A549 (cell line): ENCODE data around the gene MS4A6A. TPM values are rescaled to one million over a fixed set of nuclear protein-coding genes. Genes with fewer than 3 reads are reported as not detected.

Experiments
- polyA plus RNA-seq, 4 experiments: library from polyadenylated mRNA; depleted of rRNA in 3 of 4; stranded (reverse); fragments of >200 nt; fragmentation: RNase III in 1 of 4; extraction: RNeasy Plus Mini Kit Qiagen cat#74134 plus additional on column Dnase treatment in 1 of 4; gene quantifications; 2 replicates in 3 of 4; 3 replicates in 1 of 4; pipeline ENCODE4 v1.2.3, GENCODE V29; 2011 to 2017
- small RNA-seq, 6 experiments: library from RNA; depleted of rRNA; stranded (forward); fragments of <200 nt; gene quantifications; one replicate each; pipeline ENCODE3, GENCODE V24; 2012

MS4A6A gene
- polyA plus RNA-seq, 2 of the 4 experiments (the other 2 are of a cell fraction) = not detected

Small RNA genes lying within 50 kb of the gene (small RNA-seq; reads per million reads assigned to genes)
- 0 reads per million in 6 experiments for gene MIR6503

Other genes starting within 250 kb of the MS4A6A start
- gene OOSP1, start 244.7 kb downstream of the MS4A6A start, polyA plus RNA-seq (2011; rRNA removed) = not detected in 2 replicates
- not detected in 3 replicates for gene OOSP1, start 244.7 kb downstream of the MS4A6A start, polyA plus RNA-seq (2017; fragmentation: RNase III; extraction: RNeasy Plus Mini Kit Qiagen cat#74134 plus additional on column Dnase treatment)
- not detected in 2 replicates for gene OOSP4A, start 219.1 kb downstream of the MS4A6A start, polyA plus RNA-seq (2011; rRNA removed)
- gene OOSP4A, start 219.1 kb downstream of the MS4A6A start, polyA plus RNA-seq (2017; fragmentation: RNase III; extraction: RNeasy Plus Mini Kit Qiagen cat#74134 plus additional on column Dnase treatment) = not detected in 3 replicates
- gene OOSP4B, start 165.9 kb downstream of the MS4A6A start, polyA plus RNA-seq (2011; rRNA removed) = not detected in 2 replicates
- gene OOSP4B, start 165.9 kb downstream of the MS4A6A start, polyA plus RNA-seq (2017; fragmentation: RNase III; extraction: RNeasy Plus Mini Kit Qiagen cat#74134 plus additional on column Dnase treatment) = not detected in 3 replicates
- not detected in 2 replicates for gene OOSP2, start 142.7 kb downstream of the MS4A6A start, polyA plus RNA-seq (2011; rRNA removed)
- gene OOSP2, start 142.7 kb downstream of the MS4A6A start, polyA plus RNA-seq (2017; fragmentation: RNase III; extraction: RNeasy Plus Mini Kit Qiagen cat#74134 plus additional on column Dnase treatment) = not detected in 3 replicates
- gene MS4A3, start 126.4 kb downstream of the MS4A6A start, polyA plus RNA-seq (2011; rRNA removed) = not detected in 2 replicates
- gene MS4A3, start 126.4 kb downstream of the MS4A6A start, polyA plus RNA-seq (2017; fragmentation: RNase III; extraction: RNeasy Plus Mini Kit Qiagen cat#74134 plus additional on column Dnase treatment) = not detected in 3 replicates
- gene MS4A2, start 94.4 kb downstream of the MS4A6A start, polyA plus RNA-seq (2011; rRNA removed) = not detected in 2 replicates
- not detected in 3 replicates for gene MS4A2, start 94.4 kb downstream of the MS4A6A start, polyA plus RNA-seq (2017; fragmentation: RNase III; extraction: RNeasy Plus Mini Kit Qiagen cat#74134 plus additional on column Dnase treatment)
- not detected in 2 replicates for gene MS4A4E, start 60.1 kb upstream of the MS4A6A start, polyA plus RNA-seq (2011; rRNA removed)
- not detected in 3 replicates for gene MS4A4E, start 60.1 kb upstream of the MS4A6A start, polyA plus RNA-seq (2017; fragmentation: RNase III; extraction: RNeasy Plus Mini Kit Qiagen cat#74134 plus additional on column Dnase treatment)
- gene MS4A4A, start 97.6 kb upstream of the MS4A6A start, polyA plus RNA-seq (2011; rRNA removed) = not detected in 2 replicates
- gene MS4A4A, start 97.6 kb upstream of the MS4A6A start, polyA plus RNA-seq (2017; fragmentation: RNase III; extraction: RNeasy Plus Mini Kit Qiagen cat#74134 plus additional on column Dnase treatment) = not detected in 3 replicates
- gene MS4A6E, start 144.2 kb upstream of the MS4A6A start, polyA plus RNA-seq (2011; rRNA removed) = not detected in 2 replicates
- not detected in 3 replicates for gene MS4A6E, start 144.2 kb upstream of the MS4A6A start, polyA plus RNA-seq (2017; fragmentation: RNase III; extraction: RNeasy Plus Mini Kit Qiagen cat#74134 plus additional on column Dnase treatment)
- gene MS4A7, start 195.4 kb upstream of the MS4A6A start, polyA plus RNA-seq (2011; rRNA removed) = not detected in 2 replicates
- not detected in 3 replicates for gene MS4A7, start 195.4 kb upstream of the MS4A6A start, polyA plus RNA-seq (2017; fragmentation: RNase III; extraction: RNeasy Plus Mini Kit Qiagen cat#74134 plus additional on column Dnase treatment)
- gene MS4A14, start 213.4 kb upstream of the MS4A6A start, polyA plus RNA-seq (2011; rRNA removed) = not detected in 2 replicates
- not detected in 3 replicates for gene MS4A14, start 213.4 kb upstream of the MS4A6A start, polyA plus RNA-seq (2017; fragmentation: RNase III; extraction: RNeasy Plus Mini Kit Qiagen cat#74134 plus additional on column Dnase treatment)
- not detected in 2 replicates for gene MS4A5, start 246.5 kb upstream of the MS4A6A start, polyA plus RNA-seq (2011; rRNA removed)
- gene MS4A5, start 246.5 kb upstream of the MS4A6A start, polyA plus RNA-seq (2017; fragmentation: RNase III; extraction: RNeasy Plus Mini Kit Qiagen cat#74134 plus additional on column Dnase treatment) = not detected in 3 replicates